GM12878 (cell line): ENCODE data around the gene MRPL53. TPM values are rescaled to one million over a fixed set of nuclear protein-coding genes. Genes with fewer than 3 reads are reported as not detected.

Experiments
- ATAC-seq: fragments of 200-7000 bp; cut with Tn5 transposase; 3 replicates; pipeline ENCODE4 v1.9.1; 2020; ENCODE audit warnings: mild to moderate bottlenecking, moderate library complexity
- BruUV-seq: library from RNA; stranded (reverse); fragments of 400-500 nt; replicated peaks from 2 replicates; lab custom pipeline; 2021; lab: Mats Ljungman, UMichigan
- CTCF ChIA-PET: fragments of 300-600 bp; sonication (Branson Sonifier 250); formaldehyde crosslinking; extraction: SDS; loops from one replicate; lab custom pipeline; 2021; ENCODE audit warnings: inconsistent platforms; lab: Yijun Ruan, JAX
- POLR2A ChIA-PET: fragments of 350-600 bp; formaldehyde crosslinking; extraction: SDS; loops from one replicate; lab custom pipeline; 2021; ENCODE audit warnings: inconsistent platforms; lab: Charles Lee
- RAD21 ChIA-PET: fragments of 300-600 bp; sonication (Branson Sonifier 250); formaldehyde crosslinking; loops from one replicate; lab custom pipeline; 2023; ENCODE audit warnings: antibody characterized with exemption; ENCODE audit not compliant: unreplicated experiment; lab: Charles Lee
- SMC1A ChIA-PET: fragments of 300-600 bp; sonication (Branson Sonifier 250); formaldehyde crosslinking; loops from one replicate; lab custom pipeline; 2023; ENCODE audit not compliant: unreplicated experiment, uncharacterized antibody; lab: Charles Lee
- DNase-seq: peaks from one replicate; pipeline ENCODE4 v3.0.0-alpha.2; 2011; ENCODE audit warnings: low read depth, low spot score
- FAIRE-seq: peaks from 3 replicates; lab custom pipeline; 2011; peaks lifted over from hg19 to GRCh38; lab: Jason Lieb, UNC
- H2AFZ ChIP-seq: 2 replicates; pipeline ENCODE4 v1.6.0; 2011; ENCODE audit warnings: low read depth, low read length, control low read depth; ENCODE audit not compliant: control insufficient read depth
- H3K27ac ChIP-seq: 2 replicates; pipeline ENCODE4 v1.5.1; 2011; ENCODE audit warnings: control low read depth; ENCODE audit not compliant: control insufficient read depth, insufficient read depth
- H3K27me3 ChIP-seq, 2 experiments: replicated peaks in 1 of 2; 2 replicates each; pipeline versions ENCODE4 v1.6.0 to v1.6.1; 2011; ENCODE audit warnings: low read length in 1 of 2; ENCODE audit not compliant: control insufficient read depth in 2 of 2, insufficient read depth in 2 of 2
- H3K36me3 ChIP-seq, 2 experiments: 2 replicates each; pipeline ENCODE4 v1.5.1; 2011; ENCODE audit warnings: low read length in 1 of 2; ENCODE audit not compliant: control insufficient read depth in 2 of 2, insufficient read depth in 2 of 2
- H3K4me1 ChIP-seq: 2 replicates; pipeline ENCODE4 v1.6.1; 2011; ENCODE audit warnings: mild to moderate bottlenecking, low read length, moderate library complexity, mixed read lengths; ENCODE audit not compliant: control insufficient read depth, insufficient read depth
- H3K4me2 ChIP-seq: 2 replicates; pipeline ENCODE4 v1.6.0; 2011; ENCODE audit warnings: control low read depth; ENCODE audit not compliant: control insufficient read depth, insufficient read depth
- H3K4me3 ChIP-seq: fragments of 200-600 bp; sonication (generic); 2 replicates; pipeline ENCODE4 v1.5.1; 2016
- H3K79me2 ChIP-seq: 2 replicates; pipeline ENCODE4 v1.6.0; 2011; ENCODE audit warnings: low read length; ENCODE audit not compliant: control insufficient read depth, insufficient read depth
- H3K9ac ChIP-seq: 2 replicates; pipeline ENCODE4 v1.8.0; 2011; ENCODE audit warnings: low read length, control low read depth, mixed read lengths; ENCODE audit not compliant: control insufficient read depth, insufficient read depth
- H3K9me3 ChIP-seq: replicated peaks from 3 replicates; pipeline ENCODE4 v1.5.1; 2011; ENCODE audit warnings: mild to moderate bottlenecking, low read length; ENCODE audit not compliant: control insufficient read depth, insufficient read depth
- H4K20me1 ChIP-seq: 2 replicates; pipeline ENCODE4 v1.6.0; 2011; ENCODE audit not compliant: control insufficient read depth, insufficient read depth
- BHLHE40 ChIP-seq, 2 experiments: fragments of 450-650 bp in 1 of 2; IDR thresholded peaks; 2 replicates each; pipeline ENCODE4 v1.6.1; 2011 to 2017; ENCODE audit warnings: low read depth in 2 of 2, borderline replicate concordance in 1 of 2, improper control_type of control experiment in 1 of 2, low read length in 1 of 2, mild to moderate bottlenecking in 1 of 2
- FOXK2 ChIP-seq: fragments of 450-650 bp; IDR thresholded peaks from 2 replicates; pipeline ENCODE4 v1.6.1; 2017; ENCODE audit warnings: mild to moderate bottlenecking, moderate library complexity
- MXI1 ChIP-seq: fragments of 150-350 bp; IDR thresholded peaks from 2 replicates; pipeline ENCODE4 v1.6.1; 2011; ENCODE audit warnings: low read depth, mild to moderate bottlenecking, inconsistent platforms, low read length, improper control_type of control experiment
- NFYA ChIP-seq: IDR thresholded peaks from 2 replicates; pipeline ENCODE4 v1.6.1; 2011; ENCODE audit warnings: low read depth, mild to moderate bottlenecking, low read length, improper control_type of control experiment, borderline replicate concordance
- POLR2A ChIP-seq: IDR thresholded peaks from 2 replicates; pipeline ENCODE4 v1.6.1; 2011; ENCODE audit warnings: low read depth, mild to moderate bottlenecking, low read length
- WGBS: methylation state at CpG from one replicate; pipeline ENCODE4 v1.1.6; 2016; ENCODE audit warnings: low lambda C conversion rate; ENCODE audit not compliant: insufficient replicate concordance, insufficient coverage; ENCODE audit errors: missing lambda C conversion rate; 5-methylcytosine and 5-hydroxymethylcytosine counted together
- in situ Hi-C: fragments of 300-500 bp; cut with MboI; formaldehyde crosslinking; loops from 9 replicates; pipeline ENCODE4 v1.14.3; 2018; ENCODE audit warnings: mixed read lengths
- intact Hi-C: fragments of 100-400 bp; cut with micrococcal nuclease; formaldehyde crosslinking; loops from one replicate; pipeline ENCODE4 v1.14.2; 2022; ENCODE audit not compliant: unreplicated experiment
- polyA plus RNA-seq, 11 experiments: library from polyadenylated mRNA; depleted of rRNA in 4 of 11; unstranded in 6 of 11; stranded (reverse) in 5 of 11; fragments of >200 nt; fragmentation: Nextera tagmentation in 4 of 11; fragmentation: Illumina TruSeq in 1 of 11; extraction: Ambion mirVana in 4 of 11; extraction: Trizol in 1 of 11; gene quantifications; 1 replicate in 1 of 11; 2 replicates in 10 of 11; pipeline versions ENCODE4 v1.2.1 to v1.2.3, GENCODE V29; 2011 to 2016; ENCODE audit warnings: inconsistent platforms in 2 of 11, missing spikeins in 2 of 11, low read depth in 1 of 11
- total RNA-seq, 4 experiments: library from RNA; depleted of rRNA in 3 of 4; stranded (reverse); fragments of >200 nt in 3 of 4; fragmentation: Illumina TruSeq in 1 of 4; extraction: Trizol in 1 of 4; gene quantifications; 2 replicates each; pipeline versions ENCODE4 v1.2.1 to v1.2.3, GENCODE V29; 2013 to 2021
- TF ChIP-seq, protein P1 (sequence below): IDR thresholded peaks from 2 replicates; pipeline ENCODE4 v1.6.1; 2011; ENCODE audit warnings: borderline replicate concordance, low read depth, mild to moderate bottlenecking, moderate library complexity, low read length; ENCODE audit not compliant: insufficient read depth, poor library complexity, severe bottlenecking
- TF ChIP-seq, protein P2 (sequence below): fragments of 450-650 bp; IDR thresholded peaks from 2 replicates; pipeline ENCODE4 v1.6.1; 2017; ENCODE audit warnings: mild to moderate bottlenecking, moderate library complexity

The MRPL53 gene
- total and polyA plus RNA-seq, 10 of the 15 experiments (the other 5 are each of a cell fraction or from before 2014, with no cell fraction given): 15.1 to 167 (median 80.9) TPM

DNA sequence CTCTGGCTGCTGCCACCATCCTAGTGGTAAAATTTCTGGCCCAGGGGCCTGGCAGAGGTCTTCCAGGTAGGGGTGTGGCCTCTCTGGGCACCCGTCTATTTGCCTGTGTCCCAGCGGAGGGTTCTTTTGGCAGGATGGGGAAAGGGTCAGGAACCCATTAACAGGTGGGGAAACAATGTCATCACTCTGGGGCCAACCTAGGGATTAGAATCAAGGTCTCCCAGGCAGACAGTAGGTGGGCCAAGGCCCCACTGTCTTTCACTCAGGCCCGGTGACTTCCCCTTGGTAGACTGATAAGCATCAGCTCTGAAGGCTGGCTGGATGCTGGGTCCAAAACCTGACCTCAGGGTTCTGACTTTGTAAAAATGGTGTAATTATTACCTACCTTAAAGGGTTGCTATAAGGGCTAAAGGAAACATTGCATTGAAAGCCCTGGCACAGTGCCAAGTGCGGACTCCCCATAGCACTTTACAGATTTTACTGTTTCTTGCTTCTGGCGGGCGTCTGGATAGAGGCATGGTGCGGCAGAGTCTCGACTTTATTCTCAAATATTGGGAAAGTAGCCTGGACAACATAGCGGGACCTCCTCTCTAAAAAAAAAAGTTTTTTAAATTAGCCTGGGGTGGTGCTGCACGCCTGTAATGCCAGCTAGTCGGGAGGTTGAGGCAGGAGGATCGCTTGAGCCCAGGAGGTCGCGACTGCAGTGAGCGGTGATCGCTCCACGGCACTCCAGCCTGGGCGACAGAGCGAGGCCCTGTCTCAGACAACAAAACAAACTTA lies 24.7 kb upstream of the MRPL53 start:
- ATAC-seq: no peak
- no peaks in the 10 kb centered on the region for H3K79me2 ChIP-seq
- H3K9ac ChIP-seq: no peak overlapping the region
- CTCF ChIA-PET: interaction anchor here (13.9 to 19.4 kb wide), 2 partner anchors 89 to 91 kb away, joined by 231 to 280 read pairs; no protein-coding TSS in a partner anchor
- peaks cover 4 to 6% of the 10 kb centered on the region in 2 experiments; a peak in 3 of 4 replicates for H3K36me3 ChIP-seq
- SMC1A ChIA-PET: no interaction called here
- TF ChIP-seq FOXK2: no peak
- TF ChIP-seq, protein P1, sequence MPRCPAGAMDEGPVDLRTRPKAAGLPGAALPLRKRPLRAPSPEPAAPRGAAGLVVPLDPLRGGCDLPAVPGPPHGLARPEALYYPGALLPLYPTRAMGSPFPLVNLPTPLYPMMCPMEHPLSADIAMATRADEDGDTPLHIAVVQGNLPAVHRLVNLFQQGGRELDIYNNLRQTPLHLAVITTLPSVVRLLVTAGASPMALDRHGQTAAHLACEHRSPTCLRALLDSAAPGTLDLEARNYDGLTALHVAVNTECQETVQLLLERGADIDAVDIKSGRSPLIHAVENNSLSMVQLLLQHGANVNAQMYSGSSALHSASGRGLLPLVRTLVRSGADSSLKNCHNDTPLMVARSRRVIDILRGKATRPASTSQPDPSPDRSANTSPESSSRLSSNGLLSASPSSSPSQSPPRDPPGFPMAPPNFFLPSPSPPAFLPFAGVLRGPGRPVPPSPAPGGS: peak; percentile 60
- no peak for TF ChIP-seq MXI1
- TF ChIP-seq POLR2A: 0 out of 2 replicates have a peak, but pooled peaks have one; percentile 37
- TF ChIP-seq, protein P2, sequence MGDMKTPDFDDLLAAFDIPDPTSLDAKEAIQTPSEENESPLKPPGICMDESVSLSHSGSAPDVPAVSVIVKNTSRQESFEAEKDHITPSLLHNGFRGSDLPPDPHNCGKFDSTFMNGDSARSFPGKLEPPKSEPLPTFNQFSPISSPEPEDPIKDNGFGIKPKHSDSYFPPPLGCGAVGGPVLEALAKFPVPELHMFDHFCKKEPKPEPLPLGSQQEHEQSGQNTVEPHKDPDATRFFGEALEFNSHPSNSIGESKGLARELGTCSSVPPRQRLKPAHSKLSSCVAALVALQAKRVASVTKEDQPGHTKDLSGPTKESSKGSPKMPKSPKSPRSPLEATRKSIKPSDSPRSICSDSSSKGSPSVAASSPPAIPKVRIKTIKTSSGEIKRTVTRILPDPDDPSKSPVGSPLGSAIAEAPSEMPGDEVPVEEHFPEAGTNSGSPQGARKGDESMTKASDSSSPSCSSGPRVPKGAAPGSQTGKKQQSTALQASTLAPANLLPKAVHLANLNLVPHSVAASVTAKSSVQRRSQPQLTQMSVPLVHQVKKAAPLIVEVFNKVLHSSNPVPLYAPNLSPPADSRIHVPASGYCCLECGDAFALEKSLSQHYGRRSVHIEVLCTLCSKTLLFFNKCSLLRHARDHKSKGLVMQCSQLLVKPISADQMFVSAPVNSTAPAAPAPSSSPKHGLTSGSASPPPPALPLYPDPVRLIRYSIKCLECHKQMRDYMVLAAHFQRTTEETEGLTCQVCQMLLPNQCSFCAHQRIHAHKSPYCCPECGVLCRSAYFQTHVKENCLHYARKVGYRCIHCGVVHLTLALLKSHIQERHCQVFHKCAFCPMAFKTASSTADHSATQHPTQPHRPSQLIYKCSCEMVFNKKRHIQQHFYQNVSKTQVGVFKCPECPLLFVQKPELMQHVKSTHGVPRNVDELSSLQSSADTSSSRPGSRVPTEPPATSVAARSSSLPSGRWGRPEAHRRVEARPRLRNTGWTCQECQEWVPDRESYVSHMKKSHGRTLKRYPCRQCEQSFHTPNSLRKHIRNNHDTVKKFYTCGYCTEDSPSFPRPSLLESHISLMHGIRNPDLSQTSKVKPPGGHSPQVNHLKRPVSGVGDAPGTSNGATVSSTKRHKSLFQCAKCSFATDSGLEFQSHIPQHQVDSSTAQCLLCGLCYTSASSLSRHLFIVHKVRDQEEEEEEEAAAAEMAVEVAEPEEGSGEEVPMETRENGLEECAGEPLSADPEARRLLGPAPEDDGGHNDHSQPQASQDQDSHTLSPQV: no peak
- TF ChIP-seq NFYA: no peak
- no peak for TF ChIP-seq BHLHE40 (IDR thresholded peaks at IDR 0.05; ENCODE audit: borderline replicate concordance in 1 of 2, low read depth in 2 of 2, low read length in 1 of 2)
- H3K27ac ChIP-seq: no peak overlapping the region
- no peaks in the 10 kb centered on the region for H3K9me3 ChIP-seq
- no peak overlapping the region for H2AFZ ChIP-seq
- peaks cover 6% of the 10 kb centered on the region; the same call in 1 of the 2 replicates for H3K4me1 ChIP-seq
- POLR2A ChIA-PET: no interaction called here
- RAD21 ChIA-PET: no interaction called here
- in situ Hi-C loops: no loop called here
- 90% methylated on average over 19 of the region's 19 CpGs for WGBS
- intact Hi-C loops: no loop called here
- FAIRE-seq: no peak
- no peak overlapping the region for H3K4me3 ChIP-seq
- BruUV-seq: no TSS peak
- H3K4me2 ChIP-seq: peak overlapping the region; percentile 46
- H3K27me3 ChIP-seq: peaks cover 14 to 25% of the 10 kb centered on the region in 2 experiments; a peak in 3 of 4 replicates
- no peaks in the 10 kb centered on the region for H4K20me1 ChIP-seq
- DNase-seq: no peak
